Measurements from ENCODE around the gene GPC4. TPM values are rescaled to one million over a fixed set of nuclear protein-coding genes. Genes with fewer than 3 reads are reported as not detected.

Gene GPC4
- polyA plus RNA-seq, 1 donor: 20.3 TPM

Other genes with a start within 250 kb of the GPC4 start
- not detected for gene TFDP3, start 197.1 kb downstream of the GPC4 start, polyA plus RNA-seq (ENCODE audit: insufficient read length)